ENCODE data around the gene GLT8D2. TPM values are rescaled to one million over a fixed set of nuclear protein-coding genes. Genes with fewer than 3 reads are reported as not detected.

The GLT8D2 gene
- total and polyA plus RNA-seq, 2 experiments from 2014 or later, result 4.2 to 8.5 TPM

DNA sequence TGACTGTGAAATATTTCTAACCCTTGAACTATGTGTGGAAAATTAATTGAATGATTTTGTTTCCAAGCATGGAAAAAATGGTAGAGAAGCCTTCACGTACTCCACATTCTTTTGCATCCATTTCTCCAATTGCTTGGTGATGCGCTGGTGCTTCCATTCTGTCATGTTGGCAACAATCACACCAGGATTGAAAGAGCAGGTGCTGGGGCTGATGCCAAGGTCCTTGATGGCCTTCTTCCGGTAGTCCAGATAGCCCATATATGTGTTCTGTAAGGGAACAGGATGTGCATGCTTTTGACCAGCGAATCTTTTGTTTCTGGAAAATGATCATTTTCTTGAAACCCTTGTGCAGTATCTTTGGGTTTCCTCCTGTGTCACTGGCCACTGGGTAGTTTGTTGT, 55.8 kb downstream of the GLT8D2 start:
- no peak overlapping the region for H3K4me3 ChIP-seq
- Mint-ChIP-seq H3K27ac (no peak overlapping the region), H3K9me3 (no peaks in the 10 kb centered on the region), H3K4me1 (no peaks in the 10 kb centered on the region), H3K4me3 (no peak overlapping the region), H3K36me3 (ENCODE audit: low read depth) (peaks cover under 1% of the 10 kb centered on the region; the same call in 1 of the 3 replicates), H3K27me3 (ENCODE audit: insufficient read depth, low read depth, poor library complexity) (no peaks in the 10 kb centered on the region)
- DNase-seq (ENCODE audit: low spot score) (no peak), ATAC-seq (no peak)
- no peaks in the 10 kb centered on the region; the same call in 1 of the 2 replicates for H4K20me1 ChIP-seq (replicated peaks; ENCODE audit: insufficient read depth)
- H3K4me2 ChIP-seq, result no peak overlapping the region
- no peaks in the 10 kb centered on the region for H3K36me3 ChIP-seq (ENCODE audit: insufficient read depth)
- H3K4me1 ChIP-seq (ENCODE audit: insufficient read depth), result no peaks in the 10 kb centered on the region
- no peak for TF ChIP-seq NANOG (IDR thresholded peaks at IDR 0.05; ENCODE audit: borderline replicate concordance)
- no peak for TF ChIP-seq POLR2AphosphoS5 (IDR thresholded peaks at IDR 0.05; ENCODE audit: low read depth)
- no peak for TF ChIP-seq STAT1 (IDR thresholded peaks at IDR 0.05; ENCODE audit: unreplicated experiment)
- no peak for TF ChIP-seq EZH2phosphoT487 (IDR thresholded peaks at IDR 0.05; ENCODE audit: unreplicated experiment)
- TF ChIP-seq, protein P1, sequence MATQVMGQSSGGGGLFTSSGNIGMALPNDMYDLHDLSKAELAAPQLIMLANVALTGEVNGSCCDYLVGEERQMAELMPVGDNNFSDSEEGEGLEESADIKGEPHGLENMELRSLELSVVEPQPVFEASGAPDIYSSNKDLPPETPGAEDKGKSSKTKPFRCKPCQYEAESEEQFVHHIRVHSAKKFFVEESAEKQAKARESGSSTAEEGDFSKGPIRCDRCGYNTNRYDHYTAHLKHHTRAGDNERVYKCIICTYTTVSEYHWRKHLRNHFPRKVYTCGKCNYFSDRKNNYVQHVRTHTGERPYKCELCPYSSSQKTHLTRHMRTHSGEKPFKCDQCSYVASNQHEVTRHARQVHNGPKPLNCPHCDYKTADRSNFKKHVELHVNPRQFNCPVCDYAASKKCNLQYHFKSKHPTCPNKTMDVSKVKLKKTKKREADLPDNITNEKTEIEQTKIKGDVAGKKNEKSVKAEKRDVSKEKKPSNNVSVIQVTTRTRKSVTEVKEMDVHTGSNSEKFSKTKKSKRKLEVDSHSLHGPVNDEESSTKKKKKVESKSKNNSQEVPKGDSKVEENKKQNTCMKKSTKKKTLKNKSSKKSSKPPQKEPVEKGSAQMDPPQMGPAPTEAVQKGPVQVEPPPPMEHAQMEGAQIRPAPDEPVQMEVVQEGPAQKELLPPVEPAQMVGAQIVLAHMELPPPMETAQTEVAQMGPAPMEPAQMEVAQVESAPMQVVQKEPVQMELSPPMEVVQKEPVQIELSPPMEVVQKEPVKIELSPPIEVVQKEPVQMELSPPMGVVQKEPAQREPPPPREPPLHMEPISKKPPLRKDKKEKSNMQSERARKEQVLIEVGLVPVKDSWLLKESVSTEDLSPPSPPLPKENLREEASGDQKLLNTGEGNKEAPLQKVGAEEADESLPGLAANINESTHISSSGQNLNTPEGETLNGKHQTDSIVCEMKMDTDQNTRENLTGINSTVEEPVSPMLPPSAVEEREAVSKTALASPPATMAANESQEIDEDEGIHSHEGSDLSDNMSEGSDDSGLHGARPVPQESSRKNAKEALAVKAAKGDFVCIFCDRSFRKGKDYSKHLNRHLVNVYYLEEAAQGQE (IDR thresholded peaks at IDR 0.05; ENCODE audit: unreplicated experiment), result no peak
- TF ChIP-seq, protein P2, sequence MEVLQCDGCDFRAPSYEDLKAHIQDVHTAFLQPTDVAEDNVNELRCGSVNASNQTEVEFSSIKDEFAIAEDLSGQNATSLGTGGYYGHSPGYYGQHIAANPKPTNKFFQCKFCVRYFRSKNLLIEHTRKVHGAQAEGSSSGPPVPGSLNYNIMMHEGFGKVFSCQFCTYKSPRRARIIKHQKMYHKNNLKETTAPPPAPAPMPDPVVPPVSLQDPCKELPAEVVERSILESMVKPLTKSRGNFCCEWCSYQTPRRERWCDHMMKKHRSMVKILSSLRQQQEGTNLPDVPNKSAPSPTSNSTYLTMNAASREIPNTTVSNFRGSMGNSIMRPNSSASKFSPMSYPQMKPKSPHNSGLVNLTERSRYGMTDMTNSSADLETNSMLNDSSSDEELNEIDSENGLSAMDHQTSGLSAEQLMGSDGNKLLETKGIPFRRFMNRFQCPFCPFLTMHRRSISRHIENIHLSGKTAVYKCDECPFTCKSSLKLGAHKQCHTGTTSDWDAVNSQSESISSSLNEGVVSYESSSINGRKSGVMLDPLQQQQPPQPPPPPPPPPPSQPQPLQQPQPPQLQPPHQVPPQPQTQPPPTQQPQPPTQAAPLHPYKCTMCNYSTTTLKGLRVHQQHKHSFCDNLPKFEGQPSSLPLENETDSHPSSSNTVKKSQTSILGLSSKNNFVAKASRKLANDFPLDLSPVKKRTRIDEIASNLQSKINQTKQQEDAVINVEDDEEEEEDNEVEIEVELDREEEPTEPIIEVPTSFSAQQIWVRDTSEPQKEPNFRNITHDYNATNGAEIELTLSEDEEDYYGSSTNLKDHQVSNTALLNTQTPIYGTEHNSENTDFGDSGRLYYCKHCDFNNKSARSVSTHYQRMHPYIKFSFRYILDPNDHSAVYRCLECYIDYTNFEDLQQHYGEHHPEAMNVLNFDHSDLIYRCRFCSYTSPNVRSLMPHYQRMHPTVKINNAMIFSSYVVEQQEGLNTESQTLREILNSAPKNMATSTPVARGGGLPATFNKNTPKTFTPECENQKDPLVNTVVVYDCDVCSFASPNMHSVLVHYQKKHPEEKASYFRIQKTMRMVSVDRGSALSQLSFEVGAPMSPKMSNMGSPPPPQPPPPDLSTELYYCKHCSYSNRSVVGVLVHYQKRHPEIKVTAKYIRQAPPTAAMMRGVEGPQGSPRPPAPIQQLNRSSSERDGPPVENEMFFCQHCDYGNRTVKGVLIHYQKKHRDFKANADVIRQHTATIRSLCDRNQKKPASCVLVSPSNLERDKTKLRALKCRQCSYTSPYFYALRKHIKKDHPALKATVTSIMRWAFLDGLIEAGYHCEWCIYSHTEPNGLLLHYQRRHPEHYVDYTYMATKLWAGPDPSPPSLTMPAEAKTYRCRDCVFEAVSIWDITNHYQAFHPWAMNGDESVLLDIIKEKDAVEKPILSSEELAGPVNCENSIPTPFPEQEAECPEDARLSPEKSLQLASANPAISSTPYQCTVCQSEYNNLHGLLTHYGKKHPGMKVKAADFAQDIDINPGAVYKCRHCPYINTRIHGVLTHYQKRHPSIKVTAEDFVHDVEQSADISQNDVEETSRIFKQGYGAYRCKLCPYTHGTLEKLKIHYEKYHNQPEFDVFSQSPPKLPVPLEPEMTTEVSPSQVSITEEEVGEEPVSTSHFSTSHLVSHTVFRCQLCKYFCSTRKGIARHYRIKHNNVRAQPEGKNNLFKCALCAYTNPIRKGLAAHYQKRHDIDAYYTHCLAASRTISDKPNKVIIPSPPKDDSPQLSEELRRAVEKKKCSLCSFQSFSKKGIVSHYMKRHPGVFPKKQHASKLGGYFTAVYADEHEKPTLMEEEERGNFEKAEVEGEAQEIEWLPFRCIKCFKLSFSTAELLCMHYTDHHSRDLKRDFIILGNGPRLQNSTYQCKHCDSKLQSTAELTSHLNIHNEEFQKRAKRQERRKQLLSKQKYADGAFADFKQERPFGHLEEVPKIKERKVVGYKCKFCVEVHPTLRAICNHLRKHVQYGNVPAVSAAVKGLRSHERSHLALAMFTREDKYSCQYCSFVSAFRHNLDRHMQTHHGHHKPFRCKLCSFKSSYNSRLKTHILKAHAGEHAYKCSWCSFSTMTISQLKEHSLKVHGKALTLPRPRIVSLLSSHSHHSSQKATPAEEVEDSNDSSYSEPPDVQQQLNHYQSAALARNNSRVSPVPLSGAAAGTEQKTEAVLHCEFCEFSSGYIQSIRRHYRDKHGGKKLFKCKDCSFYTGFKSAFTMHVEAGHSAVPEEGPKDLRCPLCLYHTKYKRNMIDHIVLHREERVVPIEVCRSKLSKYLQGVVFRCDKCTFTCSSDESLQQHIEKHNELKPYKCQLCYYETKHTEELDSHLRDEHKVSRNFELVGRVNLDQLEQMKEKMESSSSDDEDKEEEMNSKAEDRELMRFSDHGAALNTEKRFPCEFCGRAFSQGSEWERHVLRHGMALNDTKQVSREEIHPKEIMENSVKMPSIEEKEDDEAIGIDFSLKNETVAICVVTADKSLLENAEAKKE (CRISPR knock-in tag; IDR thresholded peaks at IDR 0.05), result no peak
- no peak for TF ChIP-seq CREB1 (CRISPR knock-in tag; IDR thresholded peaks at IDR 0.05; ENCODE audit: low read depth)
- TF ChIP-seq ZNF331 (CRISPR knock-in tag; IDR thresholded peaks at IDR 0.05; ENCODE audit: low read depth), result no peak
- TF ChIP-seq, protein P3, sequence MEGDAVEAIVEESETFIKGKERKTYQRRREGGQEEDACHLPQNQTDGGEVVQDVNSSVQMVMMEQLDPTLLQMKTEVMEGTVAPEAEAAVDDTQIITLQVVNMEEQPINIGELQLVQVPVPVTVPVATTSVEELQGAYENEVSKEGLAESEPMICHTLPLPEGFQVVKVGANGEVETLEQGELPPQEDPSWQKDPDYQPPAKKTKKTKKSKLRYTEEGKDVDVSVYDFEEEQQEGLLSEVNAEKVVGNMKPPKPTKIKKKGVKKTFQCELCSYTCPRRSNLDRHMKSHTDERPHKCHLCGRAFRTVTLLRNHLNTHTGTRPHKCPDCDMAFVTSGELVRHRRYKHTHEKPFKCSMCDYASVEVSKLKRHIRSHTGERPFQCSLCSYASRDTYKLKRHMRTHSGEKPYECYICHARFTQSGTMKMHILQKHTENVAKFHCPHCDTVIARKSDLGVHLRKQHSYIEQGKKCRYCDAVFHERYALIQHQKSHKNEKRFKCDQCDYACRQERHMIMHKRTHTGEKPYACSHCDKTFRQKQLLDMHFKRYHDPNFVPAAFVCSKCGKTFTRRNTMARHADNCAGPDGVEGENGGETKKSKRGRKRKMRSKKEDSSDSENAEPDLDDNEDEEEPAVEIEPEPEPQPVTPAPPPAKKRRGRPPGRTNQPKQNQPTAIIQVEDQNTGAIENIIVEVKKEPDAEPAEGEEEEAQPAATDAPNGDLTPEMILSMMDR (conservative IDR thresholded peaks at IDR 0.05; ENCODE audit: low read depth in 2 of 2), result no peak
- TF ChIP-seq JUNB (IDR thresholded peaks at IDR 0.05; ENCODE audit: unreplicated experiment), result no peak
- TF ChIP-seq EZH2 (IDR thresholded peaks at IDR 0.05; ENCODE audit: low read depth, unreplicated experiment), result no peak
- TF ChIP-seq ZNF114 (CRISPR knock-in tag; IDR thresholded peaks at IDR 0.05), result no peak
- TF ChIP-seq, protein P4, sequence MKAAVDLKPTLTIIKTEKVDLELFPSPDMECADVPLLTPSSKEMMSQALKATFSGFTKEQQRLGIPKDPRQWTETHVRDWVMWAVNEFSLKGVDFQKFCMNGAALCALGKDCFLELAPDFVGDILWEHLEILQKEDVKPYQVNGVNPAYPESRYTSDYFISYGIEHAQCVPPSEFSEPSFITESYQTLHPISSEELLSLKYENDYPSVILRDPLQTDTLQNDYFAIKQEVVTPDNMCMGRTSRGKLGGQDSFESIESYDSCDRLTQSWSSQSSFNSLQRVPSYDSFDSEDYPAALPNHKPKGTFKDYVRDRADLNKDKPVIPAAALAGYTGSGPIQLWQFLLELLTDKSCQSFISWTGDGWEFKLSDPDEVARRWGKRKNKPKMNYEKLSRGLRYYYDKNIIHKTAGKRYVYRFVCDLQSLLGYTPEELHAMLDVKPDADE (IDR thresholded peaks at IDR 0.05), result no peak
- no peaks in the 10 kb centered on the region for H3K9me2 ChIP-seq (ENCODE audit: insufficient read depth)
- no peak overlapping the region for H3K27ac ChIP-seq (ENCODE audit: low read depth)
- H2AFZ ChIP-seq, result no peak overlapping the region
- no peaks in the 10 kb centered on the region for H3K27me3 ChIP-seq (ENCODE audit: insufficient read depth)
- no peaks in the 10 kb centered on the region for H3K79me2 ChIP-seq (replicated peaks; ENCODE audit: insufficient read depth)
- 0 out of 2 replicates have a peak, but pooled peaks cover 5% of the 10 kb centered on the region for H3F3A ChIP-seq (replicated peaks; ENCODE audit: low read depth)
